HepG2 (cell line): ENCODE results near the gene SHF. TPM values are rescaled to one million over a fixed set of nuclear protein-coding genes. Genes with fewer than 3 reads are reported as not detected.

ENCODE experiments used
- ASH2L ChIP-seq: fragments of 300-600, 200-600 bp; sonication (generic); IDR thresholded peaks from 2 replicates; pipeline ENCODE4 v1.7.0; 2017; ENCODE audit warnings: low read depth, mild to moderate bottlenecking, moderate library complexity, mixed read lengths, low read length; ENCODE audit not compliant: insufficient read length
- RFX1 ChIP-seq: fragments of 450-650 bp; IDR thresholded peaks from 2 replicates; pipeline ENCODE4 v1.6.1; 2017
- ZNF18 ChIP-seq: sonication (generic); formaldehyde crosslinking; IDR thresholded peaks from 2 replicates; pipeline ENCODE4 v1.8.0; 2022; ENCODE audit warnings: mild to moderate bottlenecking, missing genetic modification reagents; ENCODE audit not compliant: insufficient replicate concordance
- ZNF430 ChIP-seq: sonication (generic); formaldehyde crosslinking; IDR thresholded peaks from 2 replicates; pipeline ENCODE4 v1.9.0; 2021; ENCODE audit warnings: mild to moderate bottlenecking, missing genetic modification reagents
- ZNF770 ChIP-seq: sonication (generic); formaldehyde crosslinking; IDR thresholded peaks from 2 replicates; pipeline ENCODE4 v1.5.0; 2020; ENCODE audit warnings: mild to moderate bottlenecking, missing genetic modification reagents
- ZNF782 ChIP-seq: sonication (generic); formaldehyde crosslinking; IDR thresholded peaks from 2 replicates; pipeline ENCODE4 v1.4.0; 2020; ENCODE audit warnings: missing genetic modification reagents, mild to moderate bottlenecking, borderline replicate concordance
- polyA plus RNA-seq, 8 experiments: library from polyadenylated mRNA; depleted of rRNA in 3 of 8; stranded (reverse) in 7 of 8; unstranded in 1 of 8; fragments of >200 nt; fragmentation: Illumina TruSeq in 4 of 8; extraction: Trizol in 4 of 8; gene quantifications; 2 replicates each; pipeline versions ENCODE4 v1.2.1 to v1.2.3, GENCODE V29; 2011 to 2016; ENCODE audit warnings: low read depth in 4 of 8, missing spikeins in 1 of 8, mixed read lengths in 1 of 8; ENCODE audit not compliant: insufficient read depth in 1 of 8
- total RNA-seq, 5 experiments: library from RNA; depleted of rRNA; stranded (reverse); fragments of >200 nt; fragmentation: Illumina TruSeq; extraction: Trizol; gene quantifications; 2 replicates each; pipeline ENCODE4 v1.2.3, GENCODE V29; 2016; ENCODE audit warnings: low read depth in 1 of 5
- TF ChIP-seq, protein P1 (sequence below): sonication (generic); formaldehyde crosslinking; IDR thresholded peaks from 2 replicates; pipeline ENCODE4 v1.5.0; 2020; ENCODE audit warnings: mild to moderate bottlenecking, missing genetic modification reagents
- TF ChIP-seq, protein P2 (sequence below): sonication (generic); formaldehyde crosslinking; IDR thresholded peaks from 2 replicates; pipeline ENCODE4 v1.9.0; 2021; ENCODE audit warnings: missing genetic modification reagents, borderline replicate concordance

Gene SHF
- total and polyA plus RNA-seq, 2 of the 13 experiments (the other 11 are each of a cell fraction or from before 2014, with no cell fraction given) = 20.9 to 25.5 TPM

- no peak for TF ChIP-seq ZNF770 (CRISPR knock-in tag)
- TF ChIP-seq ZNF430 (CRISPR knock-in tag) = no peak
- no peak for TF ChIP-seq ZNF782 (CRISPR knock-in tag)
- TF ChIP-seq, protein P1, sequence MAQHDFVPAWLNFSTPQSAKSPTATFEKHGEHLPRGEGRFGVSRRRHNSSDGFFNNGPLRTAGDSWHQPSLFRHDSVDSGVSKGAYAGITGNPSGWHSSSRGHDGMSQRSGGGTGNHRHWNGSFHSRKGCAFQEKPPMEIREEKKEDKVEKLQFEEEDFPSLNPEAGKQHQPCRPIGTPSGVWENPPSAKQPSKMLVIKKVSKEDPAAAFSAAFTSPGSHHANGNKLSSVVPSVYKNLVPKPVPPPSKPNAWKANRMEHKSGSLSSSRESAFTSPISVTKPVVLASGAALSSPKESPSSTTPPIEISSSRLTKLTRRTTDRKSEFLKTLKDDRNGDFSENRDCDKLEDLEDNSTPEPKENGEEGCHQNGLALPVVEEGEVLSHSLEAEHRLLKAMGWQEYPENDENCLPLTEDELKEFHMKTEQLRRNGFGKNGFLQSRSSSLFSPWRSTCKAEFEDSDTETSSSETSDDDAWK (CRISPR knock-in tag) = no peak
- TF ChIP-seq, protein P2, sequence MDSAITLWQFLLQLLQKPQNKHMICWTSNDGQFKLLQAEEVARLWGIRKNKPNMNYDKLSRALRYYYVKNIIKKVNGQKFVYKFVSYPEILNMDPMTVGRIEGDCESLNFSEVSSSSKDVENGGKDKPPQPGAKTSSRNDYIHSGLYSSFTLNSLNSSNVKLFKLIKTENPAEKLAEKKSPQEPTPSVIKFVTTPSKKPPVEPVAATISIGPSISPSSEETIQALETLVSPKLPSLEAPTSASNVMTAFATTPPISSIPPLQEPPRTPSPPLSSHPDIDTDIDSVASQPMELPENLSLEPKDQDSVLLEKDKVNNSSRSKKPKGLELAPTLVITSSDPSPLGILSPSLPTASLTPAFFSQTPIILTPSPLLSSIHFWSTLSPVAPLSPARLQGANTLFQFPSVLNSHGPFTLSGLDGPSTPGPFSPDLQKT (CRISPR knock-in tag) = no peak
- TF ChIP-seq ASH2L = no peak
- no peak for TF ChIP-seq RFX1
- TF ChIP-seq ZNF18 (CRISPR knock-in tag) = no peak
- TF ChIP-seq, all 625 proteins: peak for 0
Observed at GRCh38 chr15:45155739-45156138, 32.0 kb downstream of the SHF start (continued).
